GM18508 (cell line): ENCODE measurements around the gene MIF4GD.
"Not testable (repeated sequence)": the region's sequence is repeated elsewhere in the genome, so short reads cannot be mapped to it uniquely, and the experiment has no call there.

Experiments
- ATAC-seq: cut with Tn5 transposase; IDR thresholded peaks from one replicate; pipeline ENCODE4 v1.9.1; 2021; ENCODE audit warnings: moderate number of reproducible peaks; ENCODE audit not compliant: insufficient read depth, unreplicated experiment

MIF4GD gene

DNA sequence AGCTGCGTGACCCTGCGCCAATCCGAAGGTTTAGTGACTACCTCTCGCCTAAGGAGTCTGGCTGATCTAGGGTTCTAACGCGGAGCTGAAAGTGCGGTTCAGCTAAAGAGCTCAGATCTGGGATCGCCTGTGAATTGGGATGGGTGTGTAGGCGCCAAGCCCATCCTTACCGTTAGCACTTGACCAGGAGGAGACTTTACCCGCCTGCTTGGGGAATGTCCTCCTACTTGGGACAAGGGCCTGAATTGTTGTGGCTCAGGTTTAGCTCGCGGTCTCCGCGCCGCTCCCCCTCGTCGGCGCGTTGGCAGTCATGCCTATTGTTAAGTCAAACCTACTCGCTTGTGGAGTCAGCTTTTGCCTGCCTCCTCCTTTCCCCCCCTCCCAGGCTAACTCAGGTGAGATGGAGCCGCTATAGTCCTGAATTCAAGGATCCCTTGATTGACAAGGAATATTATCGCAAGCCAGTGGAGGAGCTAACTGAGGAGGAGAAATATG is 8.9 kb downstream of the MIF4GD start:
- ATAC-seq: no peak

DNA sequence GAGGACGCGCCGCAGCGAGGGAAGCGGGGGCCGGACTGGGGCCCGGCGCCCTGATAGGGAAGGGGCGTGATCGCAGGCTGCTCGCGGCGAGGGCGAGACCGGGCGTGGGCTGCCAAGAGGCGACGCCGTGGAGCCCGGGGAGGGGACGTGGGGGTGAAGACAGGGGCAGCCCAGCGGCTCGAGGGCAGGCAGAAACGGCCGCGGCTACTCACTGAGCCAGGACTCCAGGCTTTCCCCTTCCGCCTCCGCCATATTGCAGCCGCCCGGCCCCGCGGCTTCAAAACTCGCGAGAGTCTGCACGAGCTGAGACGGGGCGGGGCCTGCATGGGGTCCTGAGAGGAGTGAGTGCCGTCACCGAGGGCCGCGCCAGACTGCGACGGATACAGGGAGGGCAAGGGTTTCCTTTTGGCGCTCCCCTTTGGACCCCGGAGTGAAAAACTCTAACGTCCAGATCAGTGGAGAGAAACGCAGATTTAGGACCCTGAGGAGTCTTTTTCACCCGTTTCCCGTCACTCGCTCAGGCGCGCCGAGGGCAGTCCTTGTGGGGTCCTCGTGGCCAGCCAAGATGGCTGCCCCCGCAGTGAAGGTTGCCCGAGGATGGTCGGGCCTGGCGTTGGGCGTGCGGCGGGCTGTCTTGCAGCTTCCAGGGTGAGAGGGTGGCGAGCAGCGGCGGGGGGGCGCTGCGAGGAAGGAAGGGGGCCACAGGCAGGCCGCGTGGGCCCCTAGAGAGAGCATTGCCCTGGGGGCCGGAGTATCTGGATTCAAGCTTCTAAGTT is 9.5 kb downstream of the MIF4GD start, which contains the start of the genes GGA3 and MRPS7:
GGA3 (minus strand) TSS at position 271 of the 776 bp plus-strand sequence; CDS start at position 252, 19 bp downstream.
MRPS7 (plus strand) TSS at position 544 of the 776 bp plus-strand sequence; CDS start at position 566, 22 bp downstream.
- no peak for ATAC-seq

- no peak for ATAC-seq
Observed at GRCh38 chr17:75260641-75261335, 10.2 kb downstream of the MIF4GD start.

DNA sequence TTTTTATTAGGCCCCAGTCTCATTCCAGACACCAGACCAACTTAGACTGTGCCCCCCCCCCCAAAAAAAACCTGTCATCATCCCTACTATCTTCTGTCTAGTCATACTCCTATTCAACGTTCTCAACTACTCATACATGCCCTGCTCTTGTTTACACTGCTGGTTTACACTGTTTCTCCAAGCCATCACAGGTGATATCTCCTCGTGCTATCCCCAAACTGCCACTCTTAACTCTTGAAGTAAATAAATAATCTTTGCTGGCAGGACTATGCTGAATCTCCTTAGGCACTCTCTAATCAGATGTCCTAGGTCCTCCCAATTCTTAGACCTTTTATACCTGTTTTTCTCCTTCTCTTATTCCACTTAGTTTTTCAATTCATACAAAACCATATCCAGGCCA is 13.8 kb downstream of the MIF4GD start:
- not testable (repeated sequence) for ATAC-seq

DNA sequence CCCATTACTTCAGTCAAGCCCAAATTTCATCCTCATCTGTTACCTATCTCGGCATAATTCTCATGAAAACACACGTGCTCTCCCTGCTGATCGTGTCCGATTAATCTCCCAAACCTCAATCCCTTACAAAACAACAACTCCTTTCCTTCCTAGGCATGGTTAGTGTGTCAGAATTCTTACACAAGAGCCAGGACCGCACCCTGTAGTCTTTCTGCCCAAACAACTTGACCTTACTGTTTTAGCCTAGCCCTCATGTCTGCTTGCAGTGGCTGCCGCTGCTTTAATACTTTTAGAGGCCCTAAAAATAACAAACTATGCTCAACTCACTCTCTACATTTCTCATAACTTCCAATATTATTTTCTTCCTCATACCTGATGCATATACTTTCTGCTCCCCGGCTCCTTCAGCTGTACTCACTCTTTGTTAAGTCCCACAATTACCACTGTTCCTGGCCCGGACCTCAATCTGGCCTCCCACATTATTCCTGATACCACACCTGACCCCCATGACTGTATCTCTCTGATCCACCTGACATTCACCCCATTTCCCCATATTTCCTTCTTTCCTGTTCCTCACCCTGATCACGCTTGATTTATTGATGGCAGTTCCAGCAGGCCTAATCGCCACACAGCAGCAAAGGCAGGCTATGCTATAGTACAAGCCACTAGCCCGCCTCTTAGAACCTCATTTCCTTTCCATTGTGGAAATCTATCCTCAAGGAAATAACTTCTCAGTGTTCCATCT is 14.9 kb downstream of the MIF4GD start:
- ATAC-seq: not testable (repeated sequence)

DNA sequence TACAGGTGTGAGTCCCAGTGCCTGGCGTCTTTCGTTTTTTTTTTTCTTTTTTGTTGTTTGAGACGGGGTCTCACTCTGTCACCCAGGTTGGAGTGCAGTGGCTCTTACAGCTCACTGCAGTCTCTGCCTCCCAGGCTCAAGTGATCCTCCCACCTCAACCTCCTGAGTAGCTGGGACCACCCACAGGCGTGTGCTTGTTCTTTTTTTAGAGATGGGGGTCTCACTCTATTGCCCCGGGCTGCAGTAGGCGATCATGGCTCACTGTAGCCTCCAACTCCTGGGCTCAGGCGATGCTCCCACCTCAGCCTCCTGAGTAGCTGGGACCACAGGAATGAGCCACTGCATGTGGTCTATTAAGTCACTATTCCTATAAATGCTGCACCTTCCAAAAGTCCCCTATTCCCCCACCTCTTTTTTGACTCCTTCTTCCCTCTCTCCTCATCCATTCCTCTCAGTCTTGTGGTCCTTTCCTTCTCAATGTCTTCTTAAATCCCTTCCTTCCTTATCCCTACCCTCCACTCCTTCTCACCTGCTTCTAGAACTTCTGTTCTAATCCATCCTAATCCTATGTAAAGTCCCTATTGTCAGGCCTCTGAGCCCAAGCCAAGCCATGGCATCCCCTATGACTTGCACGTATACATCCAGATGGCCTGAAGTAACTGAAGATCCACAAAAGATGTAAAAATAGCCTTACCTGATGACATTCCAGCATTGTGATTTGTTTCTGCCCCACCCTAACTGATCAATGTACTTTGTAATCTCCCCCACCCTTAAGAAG is 18.8 kb downstream of the MIF4GD start:
- ATAC-seq: no peak

- ATAC-seq: no peak
Observed at GRCh38 chr17:75250009-75250471, 21.0 kb downstream of the MIF4GD start.

- no peak for ATAC-seq
Observed at GRCh38 chr17:75249564-75249963, 21.5 kb downstream of the MIF4GD start.

- ATAC-seq: no peak
Observed at GRCh38 chr17:75246404-75246803, 24.6 kb downstream of the MIF4GD start.

DNA sequence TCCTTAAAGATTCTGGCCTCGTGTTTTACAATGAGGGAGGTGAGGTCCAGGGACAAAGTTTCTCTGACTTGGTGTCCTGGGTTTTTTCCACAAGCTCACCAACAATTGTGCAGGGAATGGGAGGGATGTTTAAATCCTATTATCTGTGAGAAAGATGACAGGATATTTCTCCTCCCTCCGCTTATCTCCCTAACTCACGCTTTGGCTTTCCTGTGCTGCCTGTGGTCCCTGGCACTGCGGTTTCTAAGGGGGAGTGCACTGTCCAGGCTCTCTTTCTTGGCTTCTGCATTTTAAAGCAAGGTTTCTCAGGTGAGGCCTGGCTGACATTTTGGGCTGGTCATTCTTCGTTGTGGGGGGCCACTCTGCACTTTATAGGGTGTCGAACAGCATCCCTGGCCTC is 26.0 kb downstream of the MIF4GD start:
- ATAC-seq: no peak

- ATAC-seq: no peak
Observed at GRCh38 chr17:75244133-75244866, 26.7 kb downstream of the MIF4GD start.

DNA sequence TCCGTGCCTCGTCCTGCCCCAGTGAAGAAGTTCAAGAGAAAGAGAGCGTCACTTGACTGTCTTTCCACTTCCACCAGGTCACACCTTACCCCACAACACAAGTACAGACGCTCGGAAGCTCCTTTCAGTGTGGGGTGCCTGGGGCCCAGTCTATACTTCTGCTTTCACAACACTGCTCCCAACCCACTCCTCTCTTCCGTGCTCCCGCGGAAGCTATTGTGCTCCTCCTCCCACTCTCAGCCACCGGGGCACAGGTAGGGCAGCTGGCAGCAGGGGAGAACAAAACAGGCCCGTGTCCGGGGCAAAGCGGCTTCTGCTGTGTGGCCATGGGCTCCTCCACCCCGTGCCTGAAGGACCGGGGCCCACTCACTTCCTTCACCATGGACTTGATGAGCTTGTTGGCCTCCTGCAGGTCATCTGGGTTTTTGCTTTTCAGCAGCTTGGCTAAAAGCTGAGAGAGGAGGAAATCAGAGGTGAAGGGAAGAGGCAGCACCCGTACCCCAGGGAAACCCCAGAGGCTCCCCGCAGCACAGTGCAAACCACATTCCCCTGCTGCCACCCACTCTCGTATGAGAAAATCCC is 28.5 kb downstream of the MIF4GD start:
- ATAC-seq: no peak

- ATAC-seq: no peak
Observed at GRCh38 chr17:75241996-75242460, 29.0 kb downstream of the MIF4GD start.

DNA sequence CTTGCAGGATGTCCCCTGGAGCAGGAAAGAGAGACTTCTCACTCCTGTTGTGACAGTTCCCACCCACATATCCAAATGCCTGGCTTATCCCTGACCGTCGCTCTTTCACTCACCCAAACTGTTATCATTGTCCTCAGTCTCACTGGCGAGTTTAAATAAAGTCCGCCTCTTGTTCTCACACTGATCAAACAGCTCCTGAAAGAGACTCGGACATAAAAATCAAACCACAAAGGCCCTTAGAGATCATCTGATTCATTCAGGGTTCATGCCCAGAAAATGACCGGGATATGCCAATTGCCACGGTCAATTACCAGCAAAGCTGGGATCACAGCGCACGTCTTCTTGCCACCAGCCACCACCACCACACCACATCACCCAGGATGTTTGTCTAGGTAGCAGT is 29.5 kb downstream of the MIF4GD start:
- ATAC-seq: no peak

DNA sequence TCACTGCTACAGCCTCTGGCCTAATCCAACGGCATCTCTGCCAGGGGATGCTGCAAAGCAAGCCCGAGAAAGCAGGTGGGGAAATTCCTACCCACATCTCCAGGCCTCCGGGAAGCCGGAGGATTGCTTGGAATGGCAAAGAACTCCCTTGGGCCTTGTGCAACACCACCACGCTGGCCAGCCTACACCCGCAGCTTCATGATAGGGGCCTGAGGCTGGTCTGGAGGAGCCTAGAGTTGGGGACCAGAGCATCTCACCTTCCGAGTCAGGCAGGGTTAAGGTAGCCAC is 29.9 kb downstream of the MIF4GD start:
- ATAC-seq: no peak

- no peak for ATAC-seq
Observed at GRCh38 chr17:75240394-75241142, 30.5 kb downstream of the MIF4GD start.

GRCh38 chr17:75239778-75240393 is 31.1 kb downstream of the MIF4GD start:
- no peak for ATAC-seq

GRCh38 chr17:75239214-75239613 is 31.8 kb downstream of the MIF4GD start:
- ATAC-seq: no peak
